Neural cell (in vitro differentiated cells): ENCODE measurements around the gene CDKAL1. TPM values are rescaled to one million over a fixed set of nuclear protein-coding genes. Genes with fewer than 3 reads are reported as not detected.

Experiments used
- H2AFZ ChIP-seq: fragments of 200-600, 300-800 bp; sonication (generic), shearing (Covaris generic); 2 replicates; pipeline ENCODE4 v1.6.0; 2014; ENCODE audit warnings: low read depth, mild to moderate bottlenecking, antibody characterized with exemption, low read length, moderate library complexity
- H3F3A ChIP-seq: fragments of 200-600 bp; shearing (Covaris generic); 2 replicates; pipeline ENCODE4 v1.6.1; 2016; ENCODE audit warnings: mild to moderate bottlenecking, moderate library complexity, mixed read lengths, antibody characterized with exemption, low read length; ENCODE audit not compliant: insufficient read depth, poor library complexity, severe bottlenecking
- H3K27ac ChIP-seq: fragments of 200-600, 300-800 bp; sonication (generic), shearing (Covaris generic); 2 replicates; pipeline ENCODE4 v1.5.1; 2014; ENCODE audit warnings: mild to moderate bottlenecking, low read length, moderate library complexity
- H3K27me3 ChIP-seq: fragments of 300-800, 200-600 bp; sonication (generic), shearing (Covaris generic); 2 replicates; pipeline ENCODE4 v1.6.0; 2014; ENCODE audit warnings: mild to moderate bottlenecking, low read depth, low read length, moderate library complexity; ENCODE audit not compliant: insufficient read depth
- H3K36me3 ChIP-seq: fragments of 300-800, 200-600 bp; sonication (generic), shearing (Covaris generic); 2 replicates; pipeline ENCODE4 v1.5.1; 2014; ENCODE audit warnings: mild to moderate bottlenecking, antibody characterized with exemption, low read length, moderate library complexity; ENCODE audit not compliant: insufficient read depth
- H3K4me2 ChIP-seq: fragments of 300-800, 200-600 bp; sonication (generic), shearing (Covaris generic); 2 replicates; pipeline ENCODE4 v1.6.0; 2014; ENCODE audit warnings: mild to moderate bottlenecking, low read length
- H3K4me3 ChIP-seq: fragments of 300-800, 200-600 bp; sonication (generic), shearing (Covaris generic); 2 replicates; pipeline ENCODE4 v1.5.1; 2014; ENCODE audit warnings: mild to moderate bottlenecking, low read length, moderate library complexity
- H3K79me2 ChIP-seq: fragments of 200-600 bp; shearing (Covaris generic); replicated peaks from 2 replicates; pipeline ENCODE4 v1.6.0; 2014; ENCODE audit warnings: mild to moderate bottlenecking, low read length, moderate library complexity; ENCODE audit not compliant: insufficient read depth
- H3K9ac ChIP-seq: fragments of 300-800, 200-600 bp; sonication (generic), shearing (Covaris generic); 2 replicates; pipeline ENCODE4 v1.6.1; 2016; ENCODE audit warnings: mild to moderate bottlenecking, low read length, mixed read lengths
- H3K9me2 ChIP-seq: fragments of 200-600 bp; shearing (Covaris generic); 2 replicates; pipeline ENCODE4 v1.6.1; 2016; ENCODE audit warnings: mild to moderate bottlenecking, low read length, mixed read lengths; ENCODE audit not compliant: insufficient read depth
- H3K9me3 ChIP-seq: fragments of 200-600, 300-800 bp; sonication (generic), shearing (Covaris generic); 2 replicates; pipeline ENCODE4 v1.6.1; 2016; ENCODE audit warnings: mild to moderate bottlenecking, mixed run types, low read length, moderate library complexity, mixed read lengths
- H4K20me1 ChIP-seq: fragments of 200-600 bp; shearing (Covaris generic); 2 replicates; pipeline ENCODE4 v1.6.1; 2016; ENCODE audit warnings: mild to moderate bottlenecking, mixed run types; ENCODE audit not compliant: insufficient read depth
- EP300 ChIP-seq: fragments of 450-650 bp; conservative IDR thresholded peaks from 2 replicates; pipeline ENCODE4 v1.6.1; 2014; ENCODE audit warnings: antibody characterized with exemption, mild to moderate bottlenecking, moderate library complexity; ENCODE audit not compliant: poor library complexity, severe bottlenecking
- EZH2 ChIP-seq: fragments of 200-600, 300-800 bp; shearing (Covaris generic), sonication (generic); IDR thresholded peaks from 2 replicates; pipeline ENCODE4 v1.6.1; 2014; ENCODE audit warnings: antibody characterized with exemption, low read length, borderline replicate concordance, mild to moderate bottlenecking; ENCODE audit not compliant: insufficient read depth, poor library complexity, severe bottlenecking
- MXI1 ChIP-seq: fragments of 450-650 bp; conservative IDR thresholded peaks from 2 replicates; pipeline ENCODE4 v1.6.1; 2014; ENCODE audit warnings: antibody characterized with exemption, mild to moderate bottlenecking; ENCODE audit not compliant: poor library complexity, severe bottlenecking
- POLR2AphosphoS5 ChIP-seq: IDR thresholded peaks from 2 replicates; pipeline ENCODE4 v1.6.1; 2012
- RAD21 ChIP-seq: fragments of 450-650 bp; conservative IDR thresholded peaks from 2 replicates; pipeline ENCODE4 v1.6.1; 2014; ENCODE audit warnings: antibody characterized with exemption, mild to moderate bottlenecking, moderate library complexity
- SMC3 ChIP-seq: fragments of 450-650 bp; conservative IDR thresholded peaks from 2 replicates; pipeline ENCODE4 v1.6.1; 2014; ENCODE audit warnings: antibody characterized with exemption, mild to moderate bottlenecking, moderate library complexity; ENCODE audit not compliant: poor library complexity
- TAF1 ChIP-seq: IDR thresholded peaks from 2 replicates; pipeline ENCODE4 v1.6.1; 2012; ENCODE audit warnings: low read depth
- polyA plus RNA-seq: library from polyadenylated mRNA; depleted of rRNA; stranded (reverse); fragments of >200 nt; gene quantifications from 2 replicates; pipeline ENCODE4 v1.2.3, GENCODE V29; 2014
- TF ChIP-seq, protein P1 (sequence below): IDR thresholded peaks from 2 replicates; pipeline ENCODE4 v1.6.1; 2012; ENCODE audit warnings: borderline replicate concordance
- TF ChIP-seq, protein P2 (sequence below): fragments of 450-650 bp; IDR thresholded peaks from 2 replicates; pipeline ENCODE4 v1.5.1; 2014; ENCODE audit warnings: antibody characterized with exemption, mild to moderate bottlenecking, moderate library complexity; ENCODE audit not compliant: poor library complexity, severe bottlenecking

Gene CDKAL1
- polyA plus RNA-seq, 1 donor from 2014 or later: 10.7 TPM

DNA sequence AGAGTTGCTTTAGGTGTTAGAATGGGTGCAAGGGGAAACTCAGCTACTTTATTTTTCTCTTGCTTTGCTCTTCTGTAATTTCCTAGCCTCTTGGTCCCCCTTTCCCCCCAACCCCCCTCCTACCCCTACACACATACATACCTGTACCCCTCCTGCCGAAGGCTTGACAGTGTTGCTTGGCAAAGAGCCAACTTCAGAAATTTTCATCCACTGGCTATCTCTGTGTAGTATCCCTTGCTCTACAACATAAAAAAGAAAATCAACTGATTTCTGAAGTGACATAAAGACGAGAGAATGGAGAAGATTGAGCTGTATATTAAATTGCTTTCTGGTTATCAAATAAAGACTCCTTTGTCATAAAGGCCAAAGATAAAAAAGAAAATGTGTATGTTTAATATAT lies 561.2 kb downstream of the CDKAL1 start:
- Histone ChIP-seq H3K9me3 (no peaks in the 10 kb centered on the region), H3K4me2 (no peak overlapping the region), H3K27ac (no peak overlapping the region), H3K4me3 (no peak overlapping the region), H2AFZ (no peak overlapping the region), H3F3A (no peaks in the 10 kb centered on the region), H3K9ac (no peak overlapping the region), H3K27me3 (no peaks in the 10 kb centered on the region), H4K20me1 (no peaks in the 10 kb centered on the region), H3K9me2 (no peaks in the 10 kb centered on the region), H3K36me3 (no peaks in the 10 kb centered on the region), H3K79me2 (no peaks in the 10 kb centered on the region)
- TF ChIP-seq RAD21 (no peak), POLR2AphosphoS5 (no peak), MXI1 (no peak), TAF1 (no peak), SMC3 (no peak), EZH2 (no peak), EP300 (no peak)
- TF ChIP-seq, protein P1, sequence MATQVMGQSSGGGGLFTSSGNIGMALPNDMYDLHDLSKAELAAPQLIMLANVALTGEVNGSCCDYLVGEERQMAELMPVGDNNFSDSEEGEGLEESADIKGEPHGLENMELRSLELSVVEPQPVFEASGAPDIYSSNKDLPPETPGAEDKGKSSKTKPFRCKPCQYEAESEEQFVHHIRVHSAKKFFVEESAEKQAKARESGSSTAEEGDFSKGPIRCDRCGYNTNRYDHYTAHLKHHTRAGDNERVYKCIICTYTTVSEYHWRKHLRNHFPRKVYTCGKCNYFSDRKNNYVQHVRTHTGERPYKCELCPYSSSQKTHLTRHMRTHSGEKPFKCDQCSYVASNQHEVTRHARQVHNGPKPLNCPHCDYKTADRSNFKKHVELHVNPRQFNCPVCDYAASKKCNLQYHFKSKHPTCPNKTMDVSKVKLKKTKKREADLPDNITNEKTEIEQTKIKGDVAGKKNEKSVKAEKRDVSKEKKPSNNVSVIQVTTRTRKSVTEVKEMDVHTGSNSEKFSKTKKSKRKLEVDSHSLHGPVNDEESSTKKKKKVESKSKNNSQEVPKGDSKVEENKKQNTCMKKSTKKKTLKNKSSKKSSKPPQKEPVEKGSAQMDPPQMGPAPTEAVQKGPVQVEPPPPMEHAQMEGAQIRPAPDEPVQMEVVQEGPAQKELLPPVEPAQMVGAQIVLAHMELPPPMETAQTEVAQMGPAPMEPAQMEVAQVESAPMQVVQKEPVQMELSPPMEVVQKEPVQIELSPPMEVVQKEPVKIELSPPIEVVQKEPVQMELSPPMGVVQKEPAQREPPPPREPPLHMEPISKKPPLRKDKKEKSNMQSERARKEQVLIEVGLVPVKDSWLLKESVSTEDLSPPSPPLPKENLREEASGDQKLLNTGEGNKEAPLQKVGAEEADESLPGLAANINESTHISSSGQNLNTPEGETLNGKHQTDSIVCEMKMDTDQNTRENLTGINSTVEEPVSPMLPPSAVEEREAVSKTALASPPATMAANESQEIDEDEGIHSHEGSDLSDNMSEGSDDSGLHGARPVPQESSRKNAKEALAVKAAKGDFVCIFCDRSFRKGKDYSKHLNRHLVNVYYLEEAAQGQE: no peak
- TF ChIP-seq, protein P2, sequence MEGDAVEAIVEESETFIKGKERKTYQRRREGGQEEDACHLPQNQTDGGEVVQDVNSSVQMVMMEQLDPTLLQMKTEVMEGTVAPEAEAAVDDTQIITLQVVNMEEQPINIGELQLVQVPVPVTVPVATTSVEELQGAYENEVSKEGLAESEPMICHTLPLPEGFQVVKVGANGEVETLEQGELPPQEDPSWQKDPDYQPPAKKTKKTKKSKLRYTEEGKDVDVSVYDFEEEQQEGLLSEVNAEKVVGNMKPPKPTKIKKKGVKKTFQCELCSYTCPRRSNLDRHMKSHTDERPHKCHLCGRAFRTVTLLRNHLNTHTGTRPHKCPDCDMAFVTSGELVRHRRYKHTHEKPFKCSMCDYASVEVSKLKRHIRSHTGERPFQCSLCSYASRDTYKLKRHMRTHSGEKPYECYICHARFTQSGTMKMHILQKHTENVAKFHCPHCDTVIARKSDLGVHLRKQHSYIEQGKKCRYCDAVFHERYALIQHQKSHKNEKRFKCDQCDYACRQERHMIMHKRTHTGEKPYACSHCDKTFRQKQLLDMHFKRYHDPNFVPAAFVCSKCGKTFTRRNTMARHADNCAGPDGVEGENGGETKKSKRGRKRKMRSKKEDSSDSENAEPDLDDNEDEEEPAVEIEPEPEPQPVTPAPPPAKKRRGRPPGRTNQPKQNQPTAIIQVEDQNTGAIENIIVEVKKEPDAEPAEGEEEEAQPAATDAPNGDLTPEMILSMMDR: no peak

DNA sequence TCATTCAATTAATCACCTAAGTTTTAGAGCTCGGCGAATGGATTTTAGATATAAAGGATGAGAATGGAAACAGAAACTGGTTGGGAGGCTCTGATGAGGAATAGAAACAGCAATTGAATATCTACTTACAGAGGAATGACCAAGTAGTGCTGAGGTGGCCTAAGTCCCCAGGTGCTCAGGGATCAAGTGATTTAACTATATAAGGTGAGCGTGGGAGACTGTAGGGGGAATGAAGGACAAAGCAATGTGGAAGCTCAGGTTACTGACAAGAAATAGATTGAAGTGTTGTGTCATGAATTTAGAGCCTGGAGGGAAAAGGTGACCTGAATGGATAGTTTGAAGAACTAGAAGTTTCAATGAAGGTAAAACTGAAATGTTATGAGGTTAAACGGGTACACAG lies 563.9 kb downstream of the CDKAL1 start:
- no peaks in the 10 kb centered on the region for H3K36me3 ChIP-seq
- H3K9ac ChIP-seq: no peak overlapping the region
- H3K4me2 ChIP-seq: no peak overlapping the region
- H3F3A ChIP-seq: no peaks in the 10 kb centered on the region
- no peak overlapping the region for H2AFZ ChIP-seq
- no peaks in the 10 kb centered on the region for H4K20me1 ChIP-seq
- H3K4me3 ChIP-seq: no peak overlapping the region
- no peaks in the 10 kb centered on the region for H3K9me3 ChIP-seq
- TF ChIP-seq MXI1: no peak
- TF ChIP-seq TAF1: no peak
- TF ChIP-seq EP300: no peak
- TF ChIP-seq EZH2: no peak
- TF ChIP-seq POLR2AphosphoS5: no peak
- no peak for TF ChIP-seq SMC3
- TF ChIP-seq, protein P1: no peak
- H3K79me2 ChIP-seq: no peaks in the 10 kb centered on the region
- H3K9me2 ChIP-seq: no peaks in the 10 kb centered on the region
- H3K27me3 ChIP-seq: no peaks in the 10 kb centered on the region
- H3K27ac ChIP-seq: no peak overlapping the region
